Stimulated activated CD8-positive, alpha-beta memory T cell treated with anti-CD3 and anti-CD28 coated beads, Interleukin-4, amount 100 ng/mL, for 24 hours (primary cell): ENCODE results near the gene ARL4D.

Source experiments
- DNase-seq: peaks from one replicate; pipeline ENCODE4 v3.0.0-alpha.2; 2020; ENCODE audit warnings: low read depth

ARL4D gene

GRCh38 chr17:43427362-43428043 lies 28.7 kb downstream of the ARL4D start:
- DNase-seq: no peak

GRCh38 chr17:43428524-43428923 lies 29.7 kb downstream of the ARL4D start:
- no peak for DNase-seq

GRCh38 chr17:43430936-43431713 lies 32.3 kb downstream of the ARL4D start:
- no peak for DNase-seq

- DNase-seq: no peak
Observed at GRCh38 chr17:43431714-43432523, 33.1 kb downstream of the ARL4D start.

- no peak for DNase-seq
Observed at GRCh38 chr17:43434902-43435319, 36.1 kb downstream of the ARL4D start.

- DNase-seq: no peak
Observed at GRCh38 chr17:43437756-43438155, 39.0 kb downstream of the ARL4D start.

GRCh38 chr17:43438626-43439025 lies 39.8 kb downstream of the ARL4D start:
- no peak for DNase-seq

- no peak for DNase-seq
Observed at GRCh38 chr17:43439041-43439440, 40.2 kb downstream of the ARL4D start.

GRCh38 chr17:43442711-43443110 lies 43.9 kb downstream of the ARL4D start:
- DNase-seq: no peak

GRCh38 chr17:43443381-43443780 lies 44.6 kb downstream of the ARL4D start:
- DNase-seq: no peak

GRCh38 chr17:43444223-43445008 lies 45.6 kb downstream of the ARL4D start:
- DNase-seq: no peak

GRCh38 chr17:43445009-43445589 lies 46.3 kb downstream of the ARL4D start:
- DNase-seq: no peak

- no peak for DNase-seq
Observed at GRCh38 chr17:43446773-43447172, 48.0 kb downstream of the ARL4D start.

GRCh38 chr17:43448720-43449469 lies 50.1 kb downstream of the ARL4D start:
- DNase-seq: no peak

- DNase-seq: no peak
Observed at GRCh38 chr17:43449470-43450248, 50.9 kb downstream of the ARL4D start.
